Osteoblast (primary cell): Measurements from ENCODE around the gene WNK1. TPM values are rescaled to one million over a fixed set of nuclear protein-coding genes. Genes with fewer than 3 reads are reported as not detected.
A peak's percentile ranks its signal among the peaks of the same experiment; 100 is the strongest.

Experiments used
- DNase-seq: peaks from one replicate; pipeline ENCODE4 v3.0.0; 2011; ENCODE audit warnings: low spot score, mixed read lengths; ENCODE audit not compliant: insufficient read length; ENCODE audit errors: missing footprints
- H2AFZ ChIP-seq: 2 replicates; pipeline ENCODE4 v1.6.0; 2011; ENCODE audit warnings: mild to moderate bottlenecking, low read length
- H3K27ac ChIP-seq: 2 replicates; pipeline ENCODE4 v1.5.1; 2011; ENCODE audit warnings: mild to moderate bottlenecking, low read depth, low read length, moderate library complexity
- H3K27me3 ChIP-seq: 2 replicates; pipeline ENCODE4 v1.6.0; 2012; ENCODE audit warnings: mild to moderate bottlenecking, control low read depth, inconsistent platforms, low read length, moderate library complexity; ENCODE audit not compliant: insufficient read depth
- H3K36me3 ChIP-seq: 2 replicates; pipeline ENCODE4 v1.5.1; 2011; ENCODE audit warnings: mild to moderate bottlenecking, low read length, control low read depth, moderate library complexity; ENCODE audit not compliant: insufficient read depth
- H3K4me1 ChIP-seq: 2 replicates; pipeline ENCODE4 v1.5.1; 2011; ENCODE audit warnings: mild to moderate bottlenecking, low read length, control low read depth, moderate library complexity; ENCODE audit not compliant: insufficient read depth
- H3K4me2 ChIP-seq: 2 replicates; pipeline ENCODE4 v1.6.0; 2011; ENCODE audit warnings: mild to moderate bottlenecking, low read length; ENCODE audit not compliant: insufficient read depth
- H3K4me3 ChIP-seq: fragments of 200-600 bp; sonication (generic); 3 replicates; pipeline ENCODE4 v1.5.1; 2012; ENCODE audit warnings: mild to moderate bottlenecking, low read length, inconsistent platforms; ENCODE audit not compliant: insufficient read depth
- H3K79me2 ChIP-seq: 2 replicates; pipeline ENCODE4 v1.6.0; 2012; ENCODE audit warnings: mild to moderate bottlenecking, low read length, control low read depth, inconsistent platforms; ENCODE audit not compliant: insufficient read depth
- H3K9me3 ChIP-seq: 2 replicates; pipeline ENCODE4 v1.5.1; 2011; ENCODE audit warnings: low read depth, low read length, control low read depth
- H4K20me1 ChIP-seq: 2 replicates; pipeline ENCODE4 v1.6.0; 2012; ENCODE audit warnings: mild to moderate bottlenecking, low read length, control low read depth; ENCODE audit not compliant: insufficient read depth
- total RNA-seq: library from RNA; depleted of rRNA; stranded (reverse); fragments of >200 nt; gene quantifications from 2 replicates; pipeline ENCODE4 v1.2.3, GENCODE V29; 2012
- TF ChIP-seq, protein P1 (sequence below): IDR thresholded peaks from 2 replicates; pipeline ENCODE4 v1.5.1; 2011; ENCODE audit warnings: mild to moderate bottlenecking, low read depth, low read length, moderate library complexity; ENCODE audit errors: extremely low read depth

WNK1 gene
- total RNA-seq, 1 donor: 110 TPM

DNA sequence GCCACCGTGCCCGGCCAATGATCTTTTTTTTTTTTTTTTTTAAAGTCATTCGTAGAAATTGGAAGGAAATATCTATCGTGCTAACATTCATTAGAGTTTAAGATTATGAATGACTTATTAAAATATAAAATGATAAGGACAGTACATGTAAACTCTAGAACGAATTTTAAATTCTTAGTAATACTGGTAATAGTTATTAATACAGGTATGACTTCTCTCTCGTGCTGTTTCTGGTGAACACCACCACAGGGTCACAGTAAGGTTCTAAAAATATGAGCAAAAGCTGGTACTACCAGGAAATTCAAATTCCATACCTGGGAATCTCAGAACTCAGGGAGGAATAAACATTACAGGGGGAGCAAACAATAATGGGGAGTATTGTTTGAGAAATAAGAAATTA, 26.2 kb downstream of the WNK1 start:
- Histone ChIP-seq H3K27ac (peak overlapping the region; percentile 86), H3K9me3 (no peaks in the 10 kb centered on the region), H4K20me1 (peaks cover 30% of the 10 kb centered on the region), H2AFZ (no peak overlapping the region), H3K4me2 (peak overlapping the region; percentile 73), H3K79me2 (peaks cover 97% of the 10 kb centered on the region), H3K4me3 (no peak overlapping the region), H3K36me3 (no peaks in the 10 kb centered on the region), H3K27me3 (no peaks in the 10 kb centered on the region), H3K4me1 (peaks cover 45% of the 10 kb centered on the region)
- TF ChIP-seq, protein P1, sequence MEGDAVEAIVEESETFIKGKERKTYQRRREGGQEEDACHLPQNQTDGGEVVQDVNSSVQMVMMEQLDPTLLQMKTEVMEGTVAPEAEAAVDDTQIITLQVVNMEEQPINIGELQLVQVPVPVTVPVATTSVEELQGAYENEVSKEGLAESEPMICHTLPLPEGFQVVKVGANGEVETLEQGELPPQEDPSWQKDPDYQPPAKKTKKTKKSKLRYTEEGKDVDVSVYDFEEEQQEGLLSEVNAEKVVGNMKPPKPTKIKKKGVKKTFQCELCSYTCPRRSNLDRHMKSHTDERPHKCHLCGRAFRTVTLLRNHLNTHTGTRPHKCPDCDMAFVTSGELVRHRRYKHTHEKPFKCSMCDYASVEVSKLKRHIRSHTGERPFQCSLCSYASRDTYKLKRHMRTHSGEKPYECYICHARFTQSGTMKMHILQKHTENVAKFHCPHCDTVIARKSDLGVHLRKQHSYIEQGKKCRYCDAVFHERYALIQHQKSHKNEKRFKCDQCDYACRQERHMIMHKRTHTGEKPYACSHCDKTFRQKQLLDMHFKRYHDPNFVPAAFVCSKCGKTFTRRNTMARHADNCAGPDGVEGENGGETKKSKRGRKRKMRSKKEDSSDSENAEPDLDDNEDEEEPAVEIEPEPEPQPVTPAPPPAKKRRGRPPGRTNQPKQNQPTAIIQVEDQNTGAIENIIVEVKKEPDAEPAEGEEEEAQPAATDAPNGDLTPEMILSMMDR: no peak
- DNase-seq: no peak

DNA sequence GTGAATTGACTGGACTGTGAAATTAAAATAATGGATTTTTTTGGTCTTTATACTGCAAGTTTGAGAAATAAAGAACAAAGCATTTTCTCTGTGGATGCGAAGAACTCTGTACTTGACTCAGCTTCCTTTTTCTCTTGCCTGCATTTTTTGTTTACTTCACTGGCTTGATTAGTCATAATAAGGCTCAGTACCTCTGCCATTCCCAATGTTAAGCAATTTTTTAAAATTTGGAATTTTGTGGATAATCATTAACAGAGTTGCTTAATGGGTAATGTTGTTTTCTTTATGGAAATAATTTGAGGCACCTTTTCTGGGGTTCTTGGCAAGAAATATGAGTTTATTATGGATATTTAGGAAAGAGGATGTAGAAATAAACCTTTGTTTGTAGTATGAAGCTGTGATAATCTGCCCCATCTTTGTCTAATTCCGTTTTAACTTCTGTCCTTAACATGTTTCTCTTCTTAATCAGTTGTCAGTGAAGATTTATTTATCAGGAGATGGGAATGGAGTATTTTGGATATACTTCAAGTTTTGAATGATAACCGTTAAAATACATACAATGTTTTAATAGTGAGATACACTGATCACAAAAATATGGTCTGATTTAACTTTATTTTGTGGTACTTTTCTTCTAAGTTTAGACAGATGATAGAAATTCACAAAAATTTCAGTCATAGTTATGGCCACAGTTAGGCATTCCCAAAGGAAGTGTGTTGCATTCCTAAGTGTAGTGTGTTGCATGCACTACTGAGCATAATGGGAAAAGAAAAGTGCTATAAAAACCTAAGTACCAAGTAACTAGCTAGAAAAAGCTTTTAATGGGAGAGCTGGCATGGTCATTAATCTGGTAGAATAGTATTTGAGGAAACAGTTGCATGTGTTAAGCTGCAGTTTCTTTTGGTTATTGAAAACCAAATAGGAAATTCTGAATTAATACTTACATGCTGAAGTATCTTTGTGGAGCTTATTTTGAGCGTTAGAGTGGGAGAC, 27.7 kb downstream of the WNK1 start:
- peak overlapping the region; percentile 53 for H3K4me3 ChIP-seq

DNA sequence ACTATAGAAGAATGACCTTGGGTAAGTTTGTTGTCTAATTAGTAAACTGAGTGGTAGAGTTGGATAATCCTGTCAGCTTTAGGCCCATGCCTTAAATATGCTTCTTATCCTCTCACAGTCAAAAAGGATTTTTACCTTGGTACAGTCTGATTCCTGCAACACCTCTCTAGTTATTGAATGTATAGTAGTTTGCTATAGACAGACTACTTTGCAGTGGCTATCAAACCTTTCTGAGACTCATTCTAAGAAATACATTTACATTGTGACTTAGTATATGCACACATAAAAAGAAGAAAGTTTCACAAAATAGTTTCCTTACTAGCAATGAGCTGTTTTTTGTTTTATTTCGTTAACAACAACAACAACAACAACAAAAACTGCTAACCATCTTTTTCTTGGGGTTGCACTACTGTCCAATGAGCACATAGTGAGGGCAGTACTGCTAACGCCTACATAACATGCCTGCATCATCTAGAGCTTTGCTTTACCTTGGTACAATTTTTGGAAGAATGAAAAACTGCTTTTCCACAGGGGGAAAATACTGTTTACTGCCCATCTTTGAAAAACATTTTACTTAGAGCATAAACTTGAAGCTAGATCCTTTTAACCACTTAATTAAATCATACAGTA, 28.5 kb downstream of the WNK1 start:
- no peak for DNase-seq
- H3K27ac ChIP-seq: peak overlapping the region; percentile 86
- no peaks in the 10 kb centered on the region for H3K36me3 ChIP-seq
- H3K4me3 ChIP-seq: peak overlapping the region; percentile 4
- H3K27me3 ChIP-seq: no peaks in the 10 kb centered on the region
- H3K9me3 ChIP-seq: no peaks in the 10 kb centered on the region
- TF ChIP-seq, protein P1: no peak
- H3K4me2 ChIP-seq: peak overlapping the region; percentile 73
- H2AFZ ChIP-seq: no peak overlapping the region
- H3K79me2 ChIP-seq: peaks cover 95% of the 10 kb centered on the region
- peaks cover 35% of the 10 kb centered on the region for H4K20me1 ChIP-seq
- H3K4me1 ChIP-seq: peaks cover 36% of the 10 kb centered on the region

More for the DNA sequence above, 27.7 kb downstream of the WNK1 start:
- Histone ChIP-seq H3K4me1 (peaks cover 36% of the 10 kb centered on the region), H3K9me3 (no peaks in the 10 kb centered on the region), H3K4me2 (peak overlapping the region; percentile 73), H3K79me2 (peaks cover 95% of the 10 kb centered on the region), H4K20me1 (peaks cover 35% of the 10 kb centered on the region), H3K27me3 (no peaks in the 10 kb centered on the region), H2AFZ (no peak overlapping the region), H3K27ac (peak overlapping the region; percentile 86), H3K36me3 (no peaks in the 10 kb centered on the region)
- TF ChIP-seq, protein P1: no peak
- DNase-seq: peak; percentile 68

DNA sequence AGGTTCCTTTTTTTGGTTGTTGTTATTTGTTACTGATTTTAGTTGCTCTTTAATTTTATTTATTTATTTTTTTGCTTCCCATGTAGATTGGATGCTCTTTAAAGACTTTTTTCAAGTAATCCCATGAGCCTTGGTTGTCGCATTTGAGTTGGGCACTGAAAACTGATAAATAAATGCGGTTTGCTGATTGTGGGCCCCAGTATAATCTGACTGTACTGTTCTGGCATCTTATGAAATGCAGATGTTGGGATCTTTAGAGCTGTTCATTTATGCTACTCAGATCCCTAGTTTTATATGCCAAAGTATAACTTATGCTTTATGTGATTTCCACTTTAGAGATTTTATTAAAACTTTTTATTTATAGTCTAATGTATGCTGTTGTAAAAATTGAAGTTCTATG, 33.3 kb downstream of the WNK1 start:
- Histone ChIP-seq H3K4me3 (no peak overlapping the region), H3K27me3 (no peaks in the 10 kb centered on the region), H3K27ac (no peak overlapping the region), H3K4me2 (no peak overlapping the region), H3K79me2 (peaks cover 96% of the 10 kb centered on the region), H4K20me1 (peaks cover 31% of the 10 kb centered on the region), H2AFZ (no peak overlapping the region), H3K9me3 (no peaks in the 10 kb centered on the region), H3K36me3 (no peaks in the 10 kb centered on the region), H3K4me1 (peaks cover 18% of the 10 kb centered on the region)
- DNase-seq: no peak
- TF ChIP-seq, protein P1: no peak
